Uterus (tissue), 4 donors: ENCODE results near the gene SMIM32. TPM values are rescaled to one million over a fixed set of nuclear protein-coding genes. Genes with fewer than 3 reads are reported as not detected.
A peak's percentile ranks its signal among the peaks of the same experiment; 100 is the strongest.

Experiments
- DNase-seq, 2 donors: peaks; one replicate each; pipeline ENCODE4 v3.0.0-alpha.2; 2019 to 2020
- H3K27ac ChIP-seq, 2 donors: fragments of 200-600 bp; sonication (generic); 1 replicate in 1 of 2; 2 replicates in 1 of 2; pipeline ENCODE4 v1.5.1; 2016 to 2018
- H3K27me3 ChIP-seq, 2 donors: fragments of 200-600 bp; sonication (generic); one replicate each; pipeline ENCODE4 v1.5.1; 2018 to 2019; ENCODE audit warnings: control low read depth in 1 of 2
- H3K36me3 ChIP-seq, 2 donors: fragments of 200-600 bp; sonication (generic); one replicate each; pipeline ENCODE4 v1.5.1; 2019; ENCODE audit warnings: control low read depth in 1 of 2
- H3K4me1 ChIP-seq, 2 donors: fragments of 200-600 bp; sonication (generic); one replicate each; pipeline ENCODE4 v1.5.1; 2018 to 2019; ENCODE audit warnings: control low read depth in 1 of 2
- H3K4me3 ChIP-seq, 2 donors: fragments of 200-600 bp; sonication (generic); 1 replicate in 1 of 2; 2 replicates in 1 of 2; pipeline ENCODE4 v1.5.1; 2018 to 2019; ENCODE audit warnings: mild to moderate bottlenecking in 1 of 2
- H3K9me3 ChIP-seq, 2 donors: fragments of 200-600 bp; sonication (generic); one replicate each; pipeline ENCODE4 v1.5.1; 2019; ENCODE audit warnings: control low read depth in 1 of 2
- CTCF ChIP-seq, 4 experiments: fragments of 200-600 bp in 2 of 4; fragments of 450-650 bp in 2 of 4; sonication (generic) in 2 of 4; IDR thresholded peaks; one replicate each; pipeline ENCODE4 v1.5.1; 2016 to 2019; ENCODE audit warnings: antibody characterized with exemption in 4 of 4, mild to moderate bottlenecking in 2 of 4, moderate library complexity in 1 of 4
- POLR2A ChIP-seq, 2 donors: fragments of 450-650 bp; IDR thresholded peaks; one replicate each; pipeline ENCODE4 v1.6.1; 2016; ENCODE audit warnings: antibody characterized with exemption in 2 of 2, mild to moderate bottlenecking in 1 of 2, moderate library complexity in 1 of 2
- intact Hi-C: fragments of 100-400 bp; cut with DNase I; formaldehyde crosslinking; loops from one replicate; pipeline ENCODE4 v1.15.1; 2023; ENCODE audit warnings: low total_unique reads
- total RNA-seq, 4 donors: library from RNA; depleted of rRNA in 3 of 4; stranded (reverse); fragments of >200 nt in 3 of 4; gene quantifications; one replicate each; pipeline versions ENCODE4 v1.1.0 to v1.2.4, GENCODE V29; 2014 to 2023
- donor health status: DM: yes; HTN: yes; CAD: no.

SMIM32 gene
- total RNA-seq, 4 donors from 2014 or later: 3.0 TPM; not detected in 3

DNA sequence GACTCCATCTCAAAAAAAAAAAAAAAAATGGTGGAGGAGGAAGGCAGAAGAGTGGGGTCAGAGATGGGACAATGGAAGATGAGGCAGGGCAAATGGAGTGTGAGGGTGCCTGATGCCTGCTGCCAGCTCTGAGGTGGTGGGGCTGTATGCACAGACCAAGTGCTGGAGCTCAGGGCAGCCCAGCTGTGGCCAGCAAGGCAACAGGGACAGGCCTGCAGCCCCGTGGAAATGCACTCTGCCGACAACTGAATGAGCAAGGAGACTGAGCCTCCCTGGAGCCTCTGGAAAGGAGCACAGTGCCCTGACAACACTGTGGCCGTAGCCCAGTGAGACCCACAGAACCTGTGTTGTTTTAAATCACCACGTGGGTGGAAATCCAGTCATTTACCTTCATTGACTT, 22.9 kb upstream of the SMIM32 start:
- DNase-seq: no peak
- TF ChIP-seq CTCF (IDR thresholded peaks at IDR 0.05) (no peak), POLR2A (IDR thresholded peaks at IDR 0.05) (no peak)
- Histone ChIP-seq H3K4me3 (no peak overlapping the region), H3K27me3 (no peaks in the 10 kb centered on the region), H3K4me1 (no peaks in the 10 kb centered on the region), H3K9me3 (no peaks in the 10 kb centered on the region), H3K36me3 (no peaks in the 10 kb centered on the region), H3K27ac (no peak overlapping the region)
- intact Hi-C loops: loop anchor here (10.0 kb wide), 1 partner anchor 271 kb away; no protein-coding TSS in a partner anchor

DNA sequence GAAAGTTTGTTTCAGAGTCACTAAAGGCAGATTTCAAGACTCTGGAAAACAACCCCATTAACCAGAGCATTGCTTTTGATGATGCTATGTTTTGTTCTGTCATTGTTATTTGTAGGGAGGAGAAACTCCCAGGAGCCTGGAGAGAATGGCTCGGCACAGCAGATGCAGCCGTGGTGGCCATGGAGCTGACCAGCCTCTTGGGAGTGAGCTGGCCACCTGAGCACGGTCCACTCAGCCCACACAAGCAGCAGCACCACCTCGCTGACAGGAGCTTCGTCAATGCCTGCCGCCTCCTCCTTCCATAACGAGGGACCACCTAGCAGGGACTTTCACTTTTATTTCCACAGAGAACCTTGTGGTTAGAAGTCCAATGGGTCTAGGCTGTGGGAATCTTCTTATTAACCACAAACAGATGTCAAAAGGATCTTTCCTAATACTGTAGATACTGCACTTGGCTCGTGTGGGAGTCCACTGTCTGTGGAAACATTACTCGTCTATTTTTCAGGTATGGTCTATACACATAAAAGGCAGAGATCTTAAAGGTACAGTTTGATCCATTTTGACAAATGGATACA, 21.0 kb upstream of the SMIM32 start:
- H3K27ac ChIP-seq: no peak overlapping the region
- no peak for TF ChIP-seq POLR2A (IDR thresholded peaks at IDR 0.05)
- no peak for TF ChIP-seq CTCF (IDR thresholded peaks at IDR 0.05)
- intact Hi-C loops: loop anchor here (10.0 kb wide), 1 partner anchor 269 kb away; no protein-coding TSS in a partner anchor

DNA sequence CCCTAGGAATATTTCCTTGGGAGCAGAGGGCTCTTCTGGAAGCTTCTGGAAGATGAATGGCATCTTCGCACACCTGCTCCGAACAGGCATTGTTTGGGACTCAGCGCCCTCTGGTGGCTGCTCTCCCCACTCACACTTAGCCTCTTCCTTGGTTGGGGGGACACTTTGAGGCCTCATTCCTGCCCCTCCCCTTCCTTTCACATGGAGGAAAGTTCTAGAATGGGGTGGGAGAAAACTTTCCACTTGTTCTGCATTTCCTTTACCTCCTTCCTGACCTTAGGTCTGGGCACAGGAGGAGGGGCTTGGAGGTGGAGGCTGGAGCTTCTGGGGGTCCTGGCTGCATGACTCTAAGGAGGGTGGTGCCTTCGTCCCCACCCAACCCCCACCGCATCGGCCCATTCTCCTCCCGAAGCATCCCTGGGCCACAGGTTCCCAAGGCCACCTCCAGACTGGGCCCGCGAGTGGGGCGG, 19.3 kb upstream of the SMIM32 start:
- no peaks in the 10 kb centered on the region for H3K4me1 ChIP-seq
- intact Hi-C loops: loop anchor here (10.0 kb wide), 1 partner anchor 267 kb away; no protein-coding TSS in a partner anchor
- H3K9me3 ChIP-seq: no peaks in the 10 kb centered on the region
- H3K27ac ChIP-seq: no peak overlapping the region
- peak; percentile 30 to 44 for DNase-seq
- H3K27me3 ChIP-seq: no peaks in the 10 kb centered on the region
- no peak overlapping the region for H3K4me3 ChIP-seq
- H3K36me3 ChIP-seq: no peaks in the 10 kb centered on the region
- TF ChIP-seq CTCF (IDR thresholded peaks at IDR 0.05): peak; percentile 67 to 80 (median 78)
- no peak for TF ChIP-seq POLR2A (IDR thresholded peaks at IDR 0.05)

More for the DNA sequence above, 21.0 kb upstream of the SMIM32 start:
- no peaks in the 10 kb centered on the region for H3K27me3 ChIP-seq
- no peaks in the 10 kb centered on the region for H3K9me3 ChIP-seq
- no peak for DNase-seq
- H3K4me3 ChIP-seq: no peak overlapping the region
- no peaks in the 10 kb centered on the region for H3K36me3 ChIP-seq
- no peaks in the 10 kb centered on the region for H3K4me1 ChIP-seq

GRCh38 chr5:136211282-136212040, 18.5 kb upstream of the SMIM32 start:
- Histone ChIP-seq H3K4me1 (no peaks in the 10 kb centered on the region), H3K9me3 (no peaks in the 10 kb centered on the region), H3K4me3 (no peak overlapping the region), H3K36me3 (no peaks in the 10 kb centered on the region), H3K27me3 (no peaks in the 10 kb centered on the region), H3K27ac (no peak overlapping the region)
- TF ChIP-seq CTCF (IDR thresholded peaks at IDR 0.05) (no peak), POLR2A (IDR thresholded peaks at IDR 0.05) (no peak)
- intact Hi-C loops: loop anchor here (10.0 kb wide), 1 partner anchor 267 kb away; no protein-coding TSS in a partner anchor
- no peak for DNase-seq

DNA sequence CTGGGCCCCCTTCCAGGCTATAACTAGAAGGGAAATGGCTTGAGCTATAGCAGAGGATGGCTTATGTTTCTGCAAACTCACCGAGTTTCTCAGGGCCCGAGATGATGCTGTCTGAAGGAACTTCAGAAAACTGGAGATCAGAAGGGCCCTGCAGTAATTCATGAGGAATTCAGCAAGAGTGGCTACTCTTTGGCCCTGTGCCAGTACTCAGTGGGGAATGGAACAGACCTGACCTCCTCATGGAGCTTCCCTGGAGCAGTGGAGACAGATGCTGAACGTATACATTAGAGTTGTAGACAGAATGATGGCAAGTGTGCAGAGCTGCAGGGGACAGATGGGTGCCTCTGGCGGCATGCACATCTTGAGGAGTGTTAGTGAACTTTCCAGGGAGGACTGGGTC, 17.3 kb upstream of the SMIM32 start:
- Histone ChIP-seq H3K27me3 (no peaks in the 10 kb centered on the region), H3K27ac (no peak overlapping the region), H3K9me3 (no peaks in the 10 kb centered on the region), H3K36me3 (no peaks in the 10 kb centered on the region), H3K4me3 (no peak overlapping the region), H3K4me1 (no peaks in the 10 kb centered on the region)
- TF ChIP-seq CTCF (IDR thresholded peaks at IDR 0.05) (no peak), POLR2A (IDR thresholded peaks at IDR 0.05) (no peak)
- no peak for DNase-seq
- intact Hi-C loops: loop anchor here (10.0 kb wide), 1 partner anchor 265 kb away; no protein-coding TSS in a partner anchor
